ENCODE results near the gene CTNNA3.

CTNNA3 gene

DNA sequence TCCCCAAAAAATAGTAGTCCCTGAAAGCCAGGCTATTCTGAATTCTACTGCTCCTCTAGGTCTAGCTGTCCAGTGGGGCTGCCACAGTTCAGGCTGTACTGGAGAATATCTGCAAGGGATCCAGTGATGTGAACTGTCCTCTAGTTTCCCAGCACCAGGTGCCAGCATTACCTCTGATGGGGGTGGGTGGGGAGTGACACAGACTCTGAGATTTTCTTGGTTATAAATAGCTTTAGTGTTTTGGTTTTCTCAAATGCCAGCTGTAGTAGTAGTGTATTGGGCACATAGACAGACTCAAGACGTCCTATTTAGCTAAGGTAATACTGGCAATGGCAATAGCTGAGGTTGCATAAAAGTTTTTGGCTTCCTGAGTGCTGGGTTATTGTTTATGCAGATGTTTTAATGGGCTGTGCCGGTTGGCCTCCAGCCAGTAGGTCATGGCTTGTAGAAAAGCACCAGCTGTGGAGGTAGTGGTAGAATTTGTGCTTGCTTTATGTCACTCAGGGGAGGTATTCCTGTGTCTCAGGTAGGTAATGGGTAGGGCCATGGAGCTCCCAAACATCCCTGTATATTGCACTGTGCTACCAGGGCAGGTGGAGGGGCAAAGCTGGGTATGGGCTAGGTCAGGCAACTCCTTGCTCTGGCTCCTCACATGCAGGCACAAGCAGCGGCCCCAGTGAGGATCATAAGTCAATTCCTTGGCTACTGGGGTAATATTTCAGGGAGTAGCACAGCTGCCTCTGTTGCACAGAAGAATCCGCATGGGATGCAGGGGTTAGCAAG is 1108.9 kb downstream of the CTNNA3 start:
- Histone ChIP-seq H3K79me2 (ENCODE audit: insufficient read depth, low read length) (no peaks in the 10 kb centered on the region), H3F3A (ENCODE audit: insufficient read depth) (no peaks in the 10 kb centered on the region), H3K36me3 (ENCODE audit: low read length) (no peaks in the 10 kb centered on the region), H2AFZ (ENCODE audit: low read depth, low read length, severe bottlenecking) (no peak overlapping the region), H3K27me3 (ENCODE audit: low read length) (no peaks in the 10 kb centered on the region), H3K9ac (ENCODE audit: low read length) (no peak overlapping the region), H4K20me1 (ENCODE audit: low read depth, low read length) (no peaks in the 10 kb centered on the region), H3K4me2 (ENCODE audit: low read depth, low read length, poor library complexity, severe bottlenecking) (no peak overlapping the region), H3K9me3 (ENCODE audit: insufficient read depth, low read length) (no peaks in the 10 kb centered on the region), H3K4me3 (ENCODE audit: insufficient read depth, low read length, poor library complexity, severe bottlenecking) (no peak overlapping the region), H3K9me2 (replicated peaks; ENCODE audit: insufficient read depth, low read length) (no peaks in the 10 kb centered on the region), H3K27ac (ENCODE audit: low read depth, low read length) (no peak overlapping the region)
- TF ChIP-seq EZH2phosphoT487 (conservative IDR thresholded peaks at IDR 0.05; ENCODE audit: low read length), result no peak
- TF ChIP-seq, protein P1, sequence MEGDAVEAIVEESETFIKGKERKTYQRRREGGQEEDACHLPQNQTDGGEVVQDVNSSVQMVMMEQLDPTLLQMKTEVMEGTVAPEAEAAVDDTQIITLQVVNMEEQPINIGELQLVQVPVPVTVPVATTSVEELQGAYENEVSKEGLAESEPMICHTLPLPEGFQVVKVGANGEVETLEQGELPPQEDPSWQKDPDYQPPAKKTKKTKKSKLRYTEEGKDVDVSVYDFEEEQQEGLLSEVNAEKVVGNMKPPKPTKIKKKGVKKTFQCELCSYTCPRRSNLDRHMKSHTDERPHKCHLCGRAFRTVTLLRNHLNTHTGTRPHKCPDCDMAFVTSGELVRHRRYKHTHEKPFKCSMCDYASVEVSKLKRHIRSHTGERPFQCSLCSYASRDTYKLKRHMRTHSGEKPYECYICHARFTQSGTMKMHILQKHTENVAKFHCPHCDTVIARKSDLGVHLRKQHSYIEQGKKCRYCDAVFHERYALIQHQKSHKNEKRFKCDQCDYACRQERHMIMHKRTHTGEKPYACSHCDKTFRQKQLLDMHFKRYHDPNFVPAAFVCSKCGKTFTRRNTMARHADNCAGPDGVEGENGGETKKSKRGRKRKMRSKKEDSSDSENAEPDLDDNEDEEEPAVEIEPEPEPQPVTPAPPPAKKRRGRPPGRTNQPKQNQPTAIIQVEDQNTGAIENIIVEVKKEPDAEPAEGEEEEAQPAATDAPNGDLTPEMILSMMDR (IDR thresholded peaks at IDR 0.05; ENCODE audit: insufficient read depth, low read length, poor library complexity, severe bottlenecking), result no peak

DNA sequence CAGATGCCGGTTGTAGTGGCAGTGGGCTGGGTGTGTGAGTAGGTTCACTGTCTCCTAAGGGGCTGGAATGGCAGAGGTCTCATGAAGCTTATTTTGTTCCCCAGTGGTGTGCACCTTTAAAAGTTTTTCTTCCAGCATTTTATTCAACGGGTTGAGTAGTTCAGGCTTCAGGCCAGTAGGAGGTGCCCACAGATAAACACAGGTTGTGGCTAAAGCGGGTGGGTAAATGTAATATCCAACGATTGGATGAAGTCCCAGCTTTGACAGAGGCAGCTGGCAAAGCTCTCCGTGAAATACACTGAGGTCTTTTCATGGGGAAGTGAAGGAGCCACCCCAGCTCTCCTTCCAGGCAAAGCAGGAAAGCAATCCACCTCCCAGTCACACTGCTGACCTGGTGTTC is 1109.9 kb downstream of the CTNNA3 start:
- H3K4me3 ChIP-seq (ENCODE audit: insufficient read depth, low read length, poor library complexity, severe bottlenecking), result no peak overlapping the region

DNA sequence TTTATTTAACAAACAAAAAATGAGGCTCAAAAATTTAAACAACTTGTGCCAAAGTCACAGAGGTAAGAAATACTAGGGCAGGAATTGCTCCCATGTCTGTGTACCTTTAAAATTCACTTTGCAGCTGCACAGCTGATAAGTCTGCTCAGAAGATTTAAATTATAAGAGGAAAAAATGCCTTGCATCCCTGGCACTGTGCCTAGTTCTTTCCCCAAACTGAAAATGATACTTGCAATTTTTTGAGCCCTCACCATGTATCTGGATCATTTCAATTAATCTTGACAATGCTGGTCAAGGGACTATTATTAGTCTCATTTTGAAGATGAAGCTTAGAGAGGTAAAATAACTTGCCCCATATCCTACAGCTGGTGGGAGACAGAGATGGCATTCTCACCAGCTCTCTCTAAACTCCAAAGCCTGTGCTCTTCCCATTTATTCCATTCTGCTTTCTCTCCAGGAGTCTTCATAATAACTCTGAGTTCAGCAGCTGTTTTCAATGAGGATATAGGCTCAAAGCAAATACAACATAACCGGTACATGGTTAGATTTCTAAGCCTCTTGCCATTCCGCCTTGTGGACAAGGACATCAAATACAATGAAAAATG is 1120.6 kb downstream of the CTNNA3 start:
- Histone ChIP-seq H3F3A (ENCODE audit: insufficient read depth) (no peaks in the 10 kb centered on the region), H3K9ac (ENCODE audit: low read length) (no peak overlapping the region), H3K4me2 (ENCODE audit: low read depth, low read length, poor library complexity, severe bottlenecking) (no peak overlapping the region), H2AFZ (ENCODE audit: low read depth, low read length, severe bottlenecking) (no peak overlapping the region), H3K79me2 (ENCODE audit: insufficient read depth, low read length) (no peaks in the 10 kb centered on the region), H3K9me2 (replicated peaks; ENCODE audit: insufficient read depth, low read length) (no peaks in the 10 kb centered on the region), H3K9me3 (ENCODE audit: insufficient read depth, low read length) (no peaks in the 10 kb centered on the region), H4K20me1 (ENCODE audit: low read depth, low read length) (no peaks in the 10 kb centered on the region), H3K4me3 (ENCODE audit: insufficient read depth, low read length, poor library complexity, severe bottlenecking) (no peak overlapping the region), H3K27ac (ENCODE audit: low read depth, low read length) (no peak overlapping the region), H3K27me3 (ENCODE audit: low read length) (no peaks in the 10 kb centered on the region), H3K36me3 (ENCODE audit: low read length) (no peaks in the 10 kb centered on the region)
- TF ChIP-seq, protein P1 (IDR thresholded peaks at IDR 0.05; ENCODE audit: insufficient read depth, low read length, poor library complexity, severe bottlenecking), result no peak
- no peak for TF ChIP-seq EZH2phosphoT487 (conservative IDR thresholded peaks at IDR 0.05; ENCODE audit: low read length)

More for the DNA sequence above, 1109.9 kb downstream of the CTNNA3 start:
- no peaks in the 10 kb centered on the region for H4K20me1 ChIP-seq (ENCODE audit: low read depth, low read length)
- no peaks in the 10 kb centered on the region for H3K9me3 ChIP-seq (ENCODE audit: insufficient read depth, low read length)
- H3K36me3 ChIP-seq (ENCODE audit: low read length), result no peaks in the 10 kb centered on the region
- no peaks in the 10 kb centered on the region for H3K79me2 ChIP-seq (ENCODE audit: insufficient read depth, low read length)
- H3K9me2 ChIP-seq (replicated peaks; ENCODE audit: insufficient read depth, low read length), result no peaks in the 10 kb centered on the region
- H3K9ac ChIP-seq (ENCODE audit: low read length), result no peak overlapping the region
- H3K4me2 ChIP-seq (ENCODE audit: low read depth, low read length, poor library complexity, severe bottlenecking), result no peak overlapping the region
- no peaks in the 10 kb centered on the region for H3F3A ChIP-seq (ENCODE audit: insufficient read depth)
- no peak overlapping the region for H3K27ac ChIP-seq (ENCODE audit: low read depth, low read length)
- no peaks in the 10 kb centered on the region for H3K27me3 ChIP-seq (ENCODE audit: low read length)
- no peak overlapping the region for H2AFZ ChIP-seq (ENCODE audit: low read depth, low read length, severe bottlenecking)
- TF ChIP-seq, protein P1 (IDR thresholded peaks at IDR 0.05; ENCODE audit: insufficient read depth, low read length, poor library complexity, severe bottlenecking), result no peak
